GM18507 (cell line): Measurements from ENCODE around the gene PYGL.
"Not testable (repeated sequence)": the region's sequence is repeated elsewhere in the genome, so short reads cannot be mapped to it uniquely, and the experiment has no call there.

ENCODE experiments used
- DNase-seq: peaks from one replicate; pipeline ENCODE4 v3.0.0; 2011; ENCODE audit warnings: low read depth; ENCODE audit not compliant: insufficient read length; ENCODE audit errors: extremely low spot score
- FAIRE-seq: peaks from 2 replicates; lab custom pipeline; 2011; peaks lifted over from hg19 to GRCh38; lab: Jason Lieb, UNC

PYGL gene

GRCh38 chr14:50956421-50956820 is 12.1 kb upstream of the PYGL start:
- not testable (repeated sequence) for DNase-seq, FAIRE-seq

- DNase-seq (no peak), FAIRE-seq (no peak)
Observed at GRCh38 chr14:50955373-50956043, 11.2 kb upstream of the PYGL start.

GRCh38 chr14:50954811-50955372 is 10.6 kb upstream of the PYGL start:
- peak; percentile 5 for FAIRE-seq
- no peak for DNase-seq

- FAIRE-seq (no peak), DNase-seq (no peak)
Observed at GRCh38 chr14:50953502-50953901, 9.2 kb upstream of the PYGL start.

GRCh38 chr14:50951032-50951431 is 6.7 kb upstream of the PYGL start:
- no peak for FAIRE-seq
- DNase-seq: no peak

- DNase-seq (no peak), FAIRE-seq (no peak)
Observed at GRCh38 chr14:50948205-50948604, 3.9 kb upstream of the PYGL start.

- DNase-seq (no peak), FAIRE-seq (no peak)
Observed at GRCh38 chr14:50947446-50947845, 3.2 kb upstream of the PYGL start.

GRCh38 chr14:50946234-50946935 is 2.1 kb upstream of the PYGL start:
- FAIRE-seq (no peak), DNase-seq (no peak)

- FAIRE-seq (no peak), DNase-seq (no peak)
Observed at GRCh38 chr14:50944647-50945413, 547 bp upstream of the PYGL start.

- DNase-seq (no peak), FAIRE-seq (no peak)
Observed at GRCh38 chr14:50943261-50943942, 881 bp downstream of the PYGL start.

- not testable (repeated sequence) for DNase-seq, FAIRE-seq
Observed at GRCh38 chr14:50941638-50942037, 2.6 kb downstream of the PYGL start.

- FAIRE-seq (no peak), DNase-seq (no peak)
Observed at GRCh38 chr14:50941151-50941550, 3.1 kb downstream of the PYGL start.

GRCh38 chr14:50937800-50938199 is 6.5 kb downstream of the PYGL start:
- no peak for DNase-seq
- FAIRE-seq: no peak

GRCh38 chr14:50937325-50937724 is 7.0 kb downstream of the PYGL start:
- FAIRE-seq (no peak), DNase-seq (no peak)

- FAIRE-seq (no peak), DNase-seq (no peak)
Observed at GRCh38 chr14:50936882-50937281, 7.4 kb downstream of the PYGL start.

GRCh38 chr14:50936016-50936340 is 8.3 kb downstream of the PYGL start:
- FAIRE-seq (no peak), DNase-seq (no peak)

GRCh38 chr14:50935126-50936015 is 8.9 kb downstream of the PYGL start:
- no peak for DNase-seq
- no peak for FAIRE-seq

- FAIRE-seq (no peak), DNase-seq (no peak)
Observed at GRCh38 chr14:50932592-50933495, 11.4 kb downstream of the PYGL start.
